NCI-H2107 (cell line): Measurements from ENCODE around the gene CEACAM1.
"Not testable (repeated sequence)": the region's sequence is repeated elsewhere in the genome, so short reads cannot be mapped to it uniquely, and the experiment has no call there.

Source experiments
- DNase-seq: peaks from one replicate; lab custom pipeline; 2025; lab: John Stamatoyannopoulos, UW

The CEACAM1 gene

DNA sequence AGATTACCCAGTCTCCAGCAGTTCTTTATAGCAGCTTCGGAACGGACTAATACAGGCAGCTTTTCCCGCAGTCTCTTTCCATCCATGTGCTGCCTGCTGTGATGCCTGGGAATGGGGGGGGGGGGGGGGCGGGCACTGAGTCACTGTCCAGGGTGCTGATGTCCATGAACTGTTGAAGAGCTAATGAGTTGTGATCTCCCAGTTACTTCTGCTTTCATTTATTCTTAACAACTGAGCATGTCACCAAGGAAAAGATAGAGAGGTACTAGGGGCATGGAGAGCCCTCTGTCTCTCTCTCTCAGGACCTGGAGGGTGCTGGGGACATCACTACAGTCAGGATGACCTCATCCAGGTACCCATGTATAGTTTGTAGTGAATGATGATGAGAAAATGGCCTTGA is 20.3 kb upstream of the CEACAM1 start:
- DNase-seq = no peak

DNA sequence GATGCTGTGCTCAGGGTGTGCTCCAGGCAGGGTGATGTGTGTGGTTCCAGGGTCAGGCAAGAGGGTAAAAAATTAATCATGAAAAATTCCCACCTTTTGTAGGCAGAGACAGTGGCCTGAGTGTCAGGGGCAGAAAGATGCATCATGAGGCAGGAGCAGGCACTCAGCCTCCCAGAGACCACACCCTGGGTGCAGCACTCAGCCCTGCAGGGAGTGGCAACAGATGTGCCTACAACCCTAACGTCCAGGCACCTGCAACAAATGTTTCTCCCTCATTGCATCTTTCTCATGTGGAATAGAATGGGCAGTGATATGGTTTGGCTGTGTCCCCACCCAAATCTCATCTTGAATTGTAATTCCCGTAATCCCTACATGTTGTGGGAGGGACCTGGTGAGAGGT is 19.6 kb upstream of the CEACAM1 start:
- no peak for DNase-seq

DNA sequence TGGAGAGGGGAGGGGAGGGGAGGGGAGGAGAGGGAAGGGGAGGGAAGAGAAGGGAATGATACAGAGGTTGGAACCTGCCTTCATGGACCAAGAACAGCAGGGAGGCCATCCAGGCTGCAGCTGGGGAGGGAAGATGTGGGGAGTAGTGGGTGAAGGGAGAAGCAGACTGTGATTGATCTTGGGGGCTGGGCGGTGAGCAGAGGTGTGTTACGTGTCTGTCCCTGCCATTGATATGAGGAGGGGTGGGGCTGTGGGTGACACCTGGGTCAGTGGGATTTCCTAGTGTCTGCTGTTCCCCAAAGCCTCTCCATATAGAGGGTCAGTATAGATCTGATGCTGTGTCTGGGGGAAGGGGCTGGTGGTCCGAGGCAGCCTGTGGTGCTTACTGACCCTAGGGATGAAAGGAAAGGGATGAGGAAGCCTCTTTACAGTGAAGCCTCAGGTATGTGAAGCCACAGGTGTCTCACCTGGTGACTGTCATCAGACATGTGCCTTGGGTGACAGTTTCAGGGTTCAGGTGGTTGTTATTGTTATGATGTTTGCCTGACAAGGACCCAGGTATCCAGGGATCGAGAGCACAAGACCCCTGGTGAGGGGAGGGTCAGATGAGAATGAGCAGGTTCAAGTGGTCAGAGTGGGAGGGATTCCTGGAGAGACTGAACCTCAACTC is 18.7 kb upstream of the CEACAM1 start:
- DNase-seq = no peak

DNA sequence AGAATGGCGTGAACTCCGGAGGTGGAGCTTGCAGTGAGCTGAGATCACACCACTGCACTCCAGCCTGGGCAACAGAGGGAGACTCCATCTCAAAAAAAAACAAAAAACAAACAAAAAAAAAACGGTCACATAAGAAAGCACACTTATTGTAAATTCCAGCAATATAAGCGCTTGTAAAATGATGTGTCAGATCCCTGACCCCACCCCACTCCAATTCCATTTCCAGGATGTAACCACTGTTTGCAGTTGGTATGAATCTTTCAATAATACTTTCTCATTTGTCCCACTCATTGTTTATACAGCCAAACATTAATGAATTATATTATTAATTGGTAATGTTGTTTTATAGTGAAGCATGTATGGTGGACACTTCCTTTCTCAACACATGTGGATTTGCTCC is 15.9 kb upstream of the CEACAM1 start:
- DNase-seq = no peak

DNA sequence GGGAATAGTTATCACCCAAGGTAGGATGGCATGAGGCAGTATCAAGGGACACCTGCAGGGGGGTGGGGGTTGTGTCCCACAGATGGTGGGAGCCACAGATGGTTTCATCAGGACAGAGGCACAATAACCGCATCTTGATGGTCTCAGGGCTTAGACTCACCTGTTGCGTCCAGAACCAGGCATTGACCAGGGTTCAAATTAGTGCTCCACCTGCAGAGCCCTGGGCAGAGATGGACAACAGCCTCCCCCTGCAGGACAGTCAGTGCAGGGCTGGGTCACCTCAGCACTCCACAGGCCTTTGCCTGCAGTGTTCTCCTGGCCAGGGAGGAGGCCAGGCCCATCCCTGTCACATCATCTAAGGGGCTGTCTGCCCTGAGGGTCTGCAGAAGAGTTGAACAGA is 14.5 kb upstream of the CEACAM1 start:
- DNase-seq = no peak

DNA sequence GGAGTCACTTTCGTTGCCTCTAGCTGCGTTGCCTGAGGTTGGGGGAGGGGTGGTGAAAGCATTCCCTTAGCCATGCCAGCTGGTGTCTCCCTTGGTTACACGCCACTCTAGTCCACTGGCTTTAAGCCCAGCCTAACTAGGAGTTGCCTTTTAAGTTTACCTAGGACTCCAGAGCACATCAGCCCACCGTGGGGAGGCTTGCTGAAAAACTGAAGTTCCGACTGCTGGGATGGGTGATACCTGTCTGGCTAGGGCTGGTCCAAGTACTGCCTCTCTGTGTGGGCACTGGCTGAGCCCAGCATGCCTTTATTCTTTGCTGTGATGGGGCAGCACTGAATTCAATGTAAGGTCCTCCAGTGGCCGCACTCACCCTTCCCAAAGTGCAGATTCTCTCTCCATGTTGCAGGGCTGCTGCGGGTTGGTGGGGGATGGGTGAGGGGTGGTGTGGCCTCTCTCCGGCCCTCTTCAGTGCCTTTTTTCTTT is 11.8 kb upstream of the CEACAM1 start:
- no peak for DNase-seq

DNA sequence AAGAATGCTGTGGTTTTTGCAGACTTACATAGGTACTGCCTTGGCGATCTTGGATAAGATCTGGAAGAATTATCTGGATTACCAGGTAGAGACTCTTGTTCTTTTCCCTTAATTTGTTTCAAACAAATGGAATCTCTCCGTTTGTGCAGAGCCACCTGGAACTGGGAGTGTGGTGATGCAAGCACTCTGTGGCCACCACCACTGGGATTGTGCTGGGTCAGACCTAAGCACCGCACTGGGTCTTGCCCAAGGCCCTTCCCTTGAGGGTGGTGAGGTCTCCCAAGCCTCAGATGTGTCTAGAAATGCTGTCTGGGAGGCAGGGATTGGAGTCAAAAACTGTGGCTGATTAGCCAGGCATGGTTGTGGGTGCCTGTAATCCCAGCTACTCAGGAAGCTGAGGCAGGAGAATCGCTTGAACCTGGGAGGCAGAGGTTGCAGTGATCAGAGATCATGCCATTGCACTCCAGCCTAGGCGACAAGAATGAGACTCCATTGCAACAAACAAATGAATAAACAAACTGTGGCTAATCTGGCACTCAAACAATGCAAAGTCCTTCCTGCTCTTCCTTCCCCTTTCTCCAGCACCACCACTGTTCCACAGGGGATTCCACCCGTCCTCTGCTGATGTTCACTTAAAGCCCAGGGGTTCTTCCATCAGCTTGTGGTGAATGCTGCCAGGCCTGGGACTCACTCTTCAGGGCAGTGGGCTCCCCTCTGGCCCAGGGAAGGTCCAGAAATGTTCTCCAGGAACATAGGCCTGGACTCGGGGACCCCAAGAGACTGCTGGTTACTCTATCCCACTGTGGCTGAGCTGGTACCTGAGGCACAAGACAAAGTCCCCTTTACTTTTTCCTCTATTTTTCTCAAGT is 10.8 kb upstream of the CEACAM1 start:
- no peak for DNase-seq

DNA sequence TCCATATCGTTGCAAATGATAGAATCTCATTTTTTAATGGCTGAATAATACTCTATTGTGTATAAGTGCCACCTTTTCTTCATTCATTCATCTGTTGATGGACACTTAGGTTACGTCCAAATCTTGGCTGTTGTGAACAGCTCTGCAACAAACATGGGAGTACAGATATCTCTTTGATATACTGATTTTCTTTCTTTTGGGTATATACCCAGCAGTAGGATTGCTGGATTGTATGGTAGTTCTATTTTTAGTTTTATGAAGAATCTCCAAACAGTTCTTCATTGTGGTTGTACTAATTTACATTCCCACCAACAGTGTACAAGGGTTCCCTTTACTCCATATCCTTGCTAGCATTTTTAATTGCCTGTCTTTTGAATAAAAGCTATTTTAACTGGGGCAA is 7.0 kb upstream of the CEACAM1 start:
- DNase-seq = not testable (repeated sequence)

DNA sequence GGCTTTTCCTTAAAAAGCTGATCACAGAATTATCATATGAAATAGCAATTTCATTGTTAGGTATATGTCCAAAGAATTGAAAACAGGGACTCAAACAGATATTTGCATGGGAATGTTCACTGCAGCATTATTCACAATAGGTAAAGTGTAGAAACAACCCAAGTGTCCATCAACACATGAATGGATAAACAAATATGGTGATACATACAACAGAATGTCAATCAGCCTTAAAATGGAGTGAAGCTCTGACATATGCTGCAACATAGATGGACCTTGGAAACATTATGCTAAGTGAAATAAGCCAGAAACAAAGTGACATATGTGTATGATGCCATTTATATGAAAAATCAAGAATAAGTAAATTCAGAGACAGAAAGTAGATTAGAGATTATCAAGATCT is 6.1 kb upstream of the CEACAM1 start:
- no peak for DNase-seq

DNA sequence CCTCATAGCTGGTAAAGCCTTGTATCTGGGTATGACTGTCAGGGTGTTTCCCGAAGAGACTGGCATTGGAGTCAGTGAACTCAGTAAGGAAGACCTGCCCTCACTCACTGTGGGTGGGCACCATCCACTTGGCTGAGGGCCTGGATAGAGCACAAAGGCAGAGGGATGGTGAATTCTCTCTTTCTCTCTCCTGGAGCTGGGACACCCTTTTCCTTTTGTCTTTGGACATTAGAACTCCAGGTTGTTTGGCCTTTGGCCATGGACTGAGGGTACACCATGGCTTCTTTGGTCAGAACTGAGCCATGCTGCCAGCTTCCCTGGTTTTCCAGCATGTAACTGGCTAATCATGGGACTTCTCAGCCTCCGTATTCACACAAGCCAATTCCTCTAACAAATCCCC is 4.6 kb upstream of the CEACAM1 start:
- no peak for DNase-seq

DNA sequence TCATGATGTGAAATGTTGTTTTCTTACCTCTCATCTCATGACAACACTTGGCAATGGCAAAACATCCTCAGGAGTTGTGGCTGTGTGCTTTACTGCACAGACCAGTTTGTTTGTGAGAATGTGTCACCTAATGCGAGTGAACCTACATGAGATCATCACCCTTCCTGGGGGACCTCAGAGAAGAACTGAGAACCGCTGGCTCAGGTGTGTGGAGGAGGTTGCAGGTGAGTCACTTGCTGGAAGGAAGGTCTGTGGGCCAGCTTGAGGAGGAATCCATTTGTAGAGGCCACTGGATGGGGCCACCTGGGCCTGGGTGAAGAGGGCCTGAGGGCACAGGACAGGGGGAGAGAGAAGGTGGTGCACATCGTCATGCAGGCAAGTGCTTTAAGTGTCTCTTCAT is 3.0 kb upstream of the CEACAM1 start:
- DNase-seq = no peak

DNA sequence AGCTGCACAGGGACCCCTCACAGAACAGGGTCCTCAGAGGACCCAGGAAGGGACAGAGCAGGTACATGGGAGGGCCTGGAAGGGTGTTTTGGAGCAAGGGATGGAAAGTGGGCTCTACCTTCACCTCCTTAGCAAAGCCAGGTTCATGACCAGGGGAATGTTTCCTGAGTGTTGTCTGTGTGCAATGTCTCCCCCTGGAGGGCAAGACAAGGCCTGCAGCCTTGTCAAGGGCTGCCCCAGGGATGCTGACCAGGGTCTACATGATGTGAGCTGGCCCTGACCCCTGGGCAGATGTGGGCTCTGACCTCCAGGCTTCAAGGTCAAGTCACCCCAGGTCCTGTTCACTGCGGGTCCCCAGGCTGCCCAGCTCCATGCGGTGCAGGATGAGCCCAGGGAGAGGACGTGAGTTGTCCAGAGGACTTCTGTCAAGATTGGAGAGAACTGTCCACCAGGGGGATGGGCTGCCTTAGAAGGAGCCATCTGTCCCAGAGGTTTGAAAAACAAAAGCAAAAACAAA is 1.0 kb upstream of the CEACAM1 start:
- peak; percentile 22 for DNase-seq

DNA sequence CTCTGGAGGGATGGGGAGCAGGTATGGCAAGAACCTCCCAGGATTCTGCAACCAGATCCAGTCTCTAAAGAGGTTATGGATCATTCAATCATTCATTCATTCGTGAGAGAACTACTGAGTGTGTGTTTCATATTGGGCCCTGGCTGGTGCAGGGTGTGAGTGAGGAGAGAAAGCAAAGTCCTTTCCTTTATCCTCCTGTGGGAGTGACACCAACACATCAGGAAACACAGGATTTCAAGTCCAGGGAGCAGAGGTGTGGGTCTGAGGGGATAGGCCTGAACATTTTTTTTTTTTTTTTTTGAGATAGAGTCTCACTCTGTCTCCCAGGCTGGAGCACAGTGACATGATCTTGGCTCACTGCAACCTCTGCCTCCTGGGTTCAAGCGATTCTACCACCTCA is 3.3 kb downstream of the CEACAM1 start:
- no peak for DNase-seq

DNA sequence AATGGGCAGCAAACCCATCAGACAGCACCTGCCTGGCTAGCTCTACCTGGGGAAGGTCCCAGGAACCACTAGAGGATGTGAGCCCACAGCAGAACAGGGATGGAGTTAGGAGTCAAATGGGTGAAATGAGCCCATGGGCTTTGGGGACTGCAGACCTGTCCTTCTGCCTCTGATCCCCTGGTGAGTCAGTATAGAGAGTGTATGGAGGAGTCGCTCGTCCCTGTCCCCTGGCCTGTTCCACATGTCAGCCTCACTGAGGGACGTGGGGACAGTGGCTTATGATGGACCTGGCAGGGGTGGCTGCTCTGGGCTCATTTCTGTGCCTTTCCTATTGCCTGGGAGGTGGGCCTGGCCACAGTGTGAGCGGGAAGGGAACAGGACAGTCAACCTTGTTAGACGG is 4.0 kb downstream of the CEACAM1 start:
- DNase-seq = no peak

DNA sequence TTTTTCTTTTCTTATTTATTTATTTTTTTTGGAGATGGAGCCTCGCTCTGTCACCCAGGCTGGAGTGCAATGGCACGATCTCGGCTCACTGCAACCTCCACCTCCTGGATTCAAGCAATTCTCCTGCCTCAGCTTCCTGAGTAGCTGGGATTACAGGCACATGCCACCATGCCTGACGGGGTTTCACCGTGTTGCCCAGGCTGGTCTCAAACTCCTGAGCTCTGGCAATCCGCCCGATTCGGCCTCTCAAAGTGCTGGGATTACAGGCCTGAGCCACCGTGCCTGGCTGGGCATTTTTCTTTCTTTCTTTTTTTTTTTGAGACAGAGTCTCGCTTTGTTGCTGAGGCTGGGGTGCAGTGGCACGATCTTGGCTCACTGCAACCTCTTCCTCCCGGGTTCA is 6.0 kb downstream of the CEACAM1 start:
- not testable (repeated sequence) for DNase-seq

DNA sequence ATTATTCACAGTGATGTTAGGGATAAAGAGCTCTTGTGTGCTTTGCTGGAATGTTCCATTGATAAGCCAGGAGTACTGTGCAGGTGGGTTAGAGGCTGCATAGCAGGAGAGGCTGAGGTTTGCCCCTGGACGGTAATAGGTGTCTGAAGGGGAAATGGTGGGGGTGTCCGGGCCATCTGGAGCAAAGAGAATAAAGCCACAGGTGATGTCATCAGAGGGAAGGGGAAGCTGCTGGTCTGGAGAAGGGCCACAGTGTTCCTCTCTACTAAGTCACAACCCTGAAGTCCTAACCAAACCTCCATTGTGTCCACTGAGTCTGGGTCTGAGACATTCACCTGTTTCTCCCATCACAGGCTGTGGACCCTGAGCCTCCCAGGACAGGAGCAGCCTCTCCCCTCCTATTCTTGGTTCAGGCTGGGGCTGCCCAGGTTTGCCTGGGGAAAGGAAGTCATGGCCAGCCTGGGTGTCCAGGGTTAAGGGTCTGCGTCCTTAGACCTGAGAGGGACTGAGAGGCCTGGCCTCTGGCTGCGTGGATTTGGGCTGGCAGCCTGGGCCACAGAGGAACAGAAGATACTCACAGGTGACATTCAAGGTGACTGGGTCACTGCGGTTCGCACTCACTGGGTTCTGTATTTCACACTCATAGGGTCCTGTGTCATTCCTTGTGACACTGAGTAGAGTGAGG is 6.8 kb downstream of the CEACAM1 start:
- DNase-seq = no peak

DNA sequence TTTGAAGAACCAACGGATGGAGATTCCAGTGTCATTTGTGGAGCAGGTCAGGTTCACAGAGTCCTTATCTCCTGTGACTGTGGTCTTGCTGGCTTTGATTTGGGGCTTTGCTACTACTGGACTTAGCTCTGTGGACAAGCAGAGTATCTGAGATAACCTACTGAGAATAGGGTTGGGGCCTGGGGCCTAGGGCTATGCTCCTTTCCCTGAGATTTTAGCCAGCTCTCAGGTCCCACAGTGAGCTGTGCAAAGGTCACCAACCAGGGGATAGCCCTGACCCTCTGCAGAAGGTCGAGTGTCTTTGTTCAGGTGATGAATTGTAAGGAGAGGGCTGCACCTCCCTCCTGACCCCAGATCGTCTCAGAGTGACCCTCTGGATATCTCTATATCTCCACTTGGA is 9.2 kb downstream of the CEACAM1 start:
- DNase-seq = no peak

DNA sequence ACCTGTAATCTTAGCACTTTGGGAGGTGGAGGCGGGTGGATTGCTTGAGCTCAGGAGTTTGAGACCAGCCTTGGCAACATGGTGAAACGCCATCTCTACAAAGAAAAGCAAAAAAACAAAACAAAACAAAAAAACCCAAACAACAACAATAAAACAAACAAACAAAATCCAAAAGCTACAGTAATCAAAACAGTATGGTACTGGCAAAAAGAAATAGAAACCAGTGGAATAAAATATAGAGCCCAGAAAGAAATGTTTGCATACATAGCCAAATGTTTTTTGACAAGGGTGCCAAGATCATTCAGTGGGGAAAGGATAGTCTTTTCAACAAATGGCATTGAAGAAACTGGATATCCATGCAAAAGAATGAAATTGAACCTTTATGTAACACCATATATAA is 11.5 kb downstream of the CEACAM1 start:
- DNase-seq = no peak

DNA sequence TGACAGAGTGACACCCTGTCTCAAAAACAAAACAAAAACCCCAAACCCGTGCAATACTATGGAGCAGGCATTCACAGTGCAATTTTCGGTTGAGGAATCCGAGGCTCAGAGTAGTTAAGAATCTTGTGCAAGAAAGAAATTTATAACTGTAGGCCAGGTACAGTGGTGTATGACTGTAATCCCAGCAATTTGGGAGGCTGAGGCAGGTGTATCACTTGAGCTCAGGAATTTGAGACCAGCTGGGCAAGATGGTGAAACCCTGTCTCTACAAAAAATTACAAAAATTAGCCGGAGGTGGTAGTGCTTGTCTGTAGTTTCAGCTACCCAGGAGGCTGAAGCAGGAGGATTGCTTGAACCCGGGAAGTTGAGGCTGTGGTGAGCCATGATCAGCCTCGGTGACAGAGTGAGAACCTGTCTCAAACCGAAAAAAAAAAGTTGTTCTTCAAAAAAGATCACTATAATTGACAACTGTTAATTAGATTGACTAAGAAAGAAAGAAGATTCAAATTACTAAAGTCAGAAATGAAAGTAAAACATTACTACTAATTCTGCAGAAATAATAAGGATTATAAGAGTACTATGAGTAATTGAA is 12.9 kb downstream of the CEACAM1 start:
- DNase-seq = no peak

DNA sequence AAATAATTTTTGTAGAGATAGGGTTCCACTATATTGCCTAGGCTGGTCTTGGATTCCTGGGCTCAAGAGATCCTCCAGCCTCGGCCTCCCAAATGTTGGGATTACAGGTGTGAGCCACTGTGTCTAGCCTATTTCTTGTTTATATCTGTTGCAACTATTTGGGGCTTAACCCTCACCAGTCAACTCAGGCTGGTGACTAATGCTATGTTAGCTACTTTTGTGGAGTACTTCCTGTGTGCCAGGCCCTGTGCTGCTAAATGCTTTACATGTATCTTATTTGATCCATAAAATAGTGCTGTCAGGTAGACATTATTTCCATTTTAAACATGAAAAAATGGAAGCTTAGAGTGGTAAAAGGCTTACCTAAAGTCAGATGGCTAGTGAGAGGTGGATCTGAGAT is 13.8 kb downstream of the CEACAM1 start:
- DNase-seq = no peak

DNA sequence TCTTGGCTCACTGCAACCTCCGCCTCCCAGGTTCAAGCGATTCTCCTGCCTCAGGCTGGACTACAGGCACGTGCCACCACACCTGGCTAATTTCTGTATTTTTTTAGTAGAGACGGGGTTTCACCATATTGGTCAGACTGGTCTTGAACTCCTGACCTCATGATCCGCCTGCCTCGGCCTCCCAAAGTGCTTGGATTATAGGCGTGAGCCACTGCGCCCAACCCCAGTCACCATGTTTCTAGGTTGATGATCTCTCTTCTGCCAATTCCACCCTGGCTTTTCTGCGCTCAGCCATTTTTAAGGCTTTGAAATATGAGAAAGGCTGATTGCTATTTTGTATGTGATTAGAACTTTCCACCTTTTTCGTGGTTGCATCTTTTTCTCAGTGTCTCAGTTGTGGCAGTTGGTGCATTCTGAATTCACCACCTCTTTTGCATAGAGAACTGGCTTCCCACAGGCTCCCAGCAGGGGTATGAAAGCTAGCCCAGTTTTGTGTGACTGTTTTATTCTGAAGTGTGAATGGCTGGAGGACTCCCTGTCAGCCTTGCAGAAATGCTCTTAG is 15.5 kb downstream of the CEACAM1 start:
- DNase-seq = no peak

DNA sequence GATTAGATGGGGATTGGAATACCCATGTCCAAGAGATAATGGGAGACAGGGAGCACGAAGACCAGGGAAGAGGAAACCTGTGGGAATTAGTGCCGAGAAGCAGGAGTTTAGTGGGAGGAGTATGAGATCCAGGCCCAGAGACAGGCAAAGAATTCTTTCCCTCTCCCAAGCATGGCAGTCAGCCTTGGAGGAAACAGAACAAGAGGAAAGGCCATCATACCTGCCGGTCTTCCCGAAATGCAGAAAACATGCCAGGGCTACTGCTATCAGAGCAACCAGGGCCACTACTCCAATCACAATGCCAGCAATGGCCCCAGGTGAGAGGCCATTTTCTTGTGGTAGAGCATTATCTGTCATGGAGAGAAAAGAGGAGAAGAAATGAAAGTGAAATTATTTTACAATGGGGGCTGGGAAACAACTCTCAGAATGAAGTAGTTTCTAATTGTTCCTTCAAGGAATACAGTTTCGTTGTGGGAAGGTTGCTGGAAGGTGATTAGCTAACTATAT is 16.1 kb downstream of the CEACAM1 start:
- DNase-seq = no peak
